Esophagus squamous epithelium (tissue), 4 donors: Measurements from ENCODE around the gene ZNF24.

Experiments
- POLR2A ChIP-seq, 4 donors: fragments of 450-650 bp; IDR thresholded peaks; one replicate each; pipeline ENCODE4 v1.6.1; 2017; ENCODE audit warnings: antibody characterized with exemption in 4 of 4, mild to moderate bottlenecking in 4 of 4, moderate library complexity in 3 of 4
- TF ChIP-seq, protein P1 (sequence below), 6 experiments: fragments of 450-650 bp in 4 of 6; fragments of 200-600 bp in 2 of 6; sonication (generic) in 2 of 6; IDR thresholded peaks; one replicate each; pipeline ENCODE4 v1.5.1; 2016 to 2019; ENCODE audit warnings: antibody characterized with exemption in 6 of 6, mild to moderate bottlenecking in 4 of 6, moderate library complexity in 4 of 6

DNA sequence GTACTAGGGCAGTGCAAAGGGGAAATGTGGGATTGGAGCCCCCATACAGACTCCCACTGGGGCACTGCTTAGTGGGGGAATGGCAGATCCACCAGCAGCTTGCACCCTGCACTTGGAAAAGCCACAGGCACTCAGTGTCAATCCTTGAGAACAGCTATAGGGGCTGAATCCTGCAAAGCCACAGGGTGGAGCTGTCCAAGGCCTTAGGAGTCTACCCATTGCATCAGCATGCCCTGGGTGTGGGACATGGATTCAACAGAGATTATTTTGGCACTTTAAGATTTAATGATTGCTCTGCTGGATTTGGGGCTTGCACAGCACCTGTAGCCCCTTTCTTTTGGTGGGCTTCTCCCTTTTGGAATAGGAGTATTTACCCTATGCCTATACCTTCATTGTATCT is 8.6 kb upstream of the ZNF24 start:
- TF ChIP-seq POLR2A (IDR thresholded peaks at IDR 0.05): no peak
- TF ChIP-seq, protein P1, sequence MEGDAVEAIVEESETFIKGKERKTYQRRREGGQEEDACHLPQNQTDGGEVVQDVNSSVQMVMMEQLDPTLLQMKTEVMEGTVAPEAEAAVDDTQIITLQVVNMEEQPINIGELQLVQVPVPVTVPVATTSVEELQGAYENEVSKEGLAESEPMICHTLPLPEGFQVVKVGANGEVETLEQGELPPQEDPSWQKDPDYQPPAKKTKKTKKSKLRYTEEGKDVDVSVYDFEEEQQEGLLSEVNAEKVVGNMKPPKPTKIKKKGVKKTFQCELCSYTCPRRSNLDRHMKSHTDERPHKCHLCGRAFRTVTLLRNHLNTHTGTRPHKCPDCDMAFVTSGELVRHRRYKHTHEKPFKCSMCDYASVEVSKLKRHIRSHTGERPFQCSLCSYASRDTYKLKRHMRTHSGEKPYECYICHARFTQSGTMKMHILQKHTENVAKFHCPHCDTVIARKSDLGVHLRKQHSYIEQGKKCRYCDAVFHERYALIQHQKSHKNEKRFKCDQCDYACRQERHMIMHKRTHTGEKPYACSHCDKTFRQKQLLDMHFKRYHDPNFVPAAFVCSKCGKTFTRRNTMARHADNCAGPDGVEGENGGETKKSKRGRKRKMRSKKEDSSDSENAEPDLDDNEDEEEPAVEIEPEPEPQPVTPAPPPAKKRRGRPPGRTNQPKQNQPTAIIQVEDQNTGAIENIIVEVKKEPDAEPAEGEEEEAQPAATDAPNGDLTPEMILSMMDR (IDR thresholded peaks at IDR 0.05): no peak
